Neural cell (in vitro differentiated cells): ENCODE results near the gene AASDH.

Experiments
- EP300 ChIP-seq: fragments of 450-650 bp; conservative IDR thresholded peaks from 2 replicates; pipeline ENCODE4 v1.6.1; 2014; ENCODE audit warnings: antibody characterized with exemption, mild to moderate bottlenecking, moderate library complexity; ENCODE audit not compliant: poor library complexity, severe bottlenecking
- EZH2 ChIP-seq: fragments of 200-600, 300-800 bp; shearing (Covaris generic), sonication (generic); IDR thresholded peaks from 2 replicates; pipeline ENCODE4 v1.6.1; 2014; ENCODE audit warnings: antibody characterized with exemption, low read length, borderline replicate concordance, mild to moderate bottlenecking; ENCODE audit not compliant: insufficient read depth, poor library complexity, severe bottlenecking
- MXI1 ChIP-seq: fragments of 450-650 bp; conservative IDR thresholded peaks from 2 replicates; pipeline ENCODE4 v1.6.1; 2014; ENCODE audit warnings: antibody characterized with exemption, mild to moderate bottlenecking; ENCODE audit not compliant: poor library complexity, severe bottlenecking
- POLR2AphosphoS5 ChIP-seq: IDR thresholded peaks from 2 replicates; pipeline ENCODE4 v1.6.1; 2012
- RAD21 ChIP-seq: fragments of 450-650 bp; conservative IDR thresholded peaks from 2 replicates; pipeline ENCODE4 v1.6.1; 2014; ENCODE audit warnings: antibody characterized with exemption, mild to moderate bottlenecking, moderate library complexity
- TAF1 ChIP-seq: IDR thresholded peaks from 2 replicates; pipeline ENCODE4 v1.6.1; 2012; ENCODE audit warnings: low read depth
- TF ChIP-seq, protein P1 (sequence below): fragments of 450-650 bp; IDR thresholded peaks from 2 replicates; pipeline ENCODE4 v1.5.1; 2014; ENCODE audit warnings: antibody characterized with exemption, mild to moderate bottlenecking, moderate library complexity; ENCODE audit not compliant: poor library complexity, severe bottlenecking
- TF ChIP-seq, protein P2 (sequence below): IDR thresholded peaks from 2 replicates; pipeline ENCODE4 v1.6.1; 2012; ENCODE audit warnings: borderline replicate concordance

DNA sequence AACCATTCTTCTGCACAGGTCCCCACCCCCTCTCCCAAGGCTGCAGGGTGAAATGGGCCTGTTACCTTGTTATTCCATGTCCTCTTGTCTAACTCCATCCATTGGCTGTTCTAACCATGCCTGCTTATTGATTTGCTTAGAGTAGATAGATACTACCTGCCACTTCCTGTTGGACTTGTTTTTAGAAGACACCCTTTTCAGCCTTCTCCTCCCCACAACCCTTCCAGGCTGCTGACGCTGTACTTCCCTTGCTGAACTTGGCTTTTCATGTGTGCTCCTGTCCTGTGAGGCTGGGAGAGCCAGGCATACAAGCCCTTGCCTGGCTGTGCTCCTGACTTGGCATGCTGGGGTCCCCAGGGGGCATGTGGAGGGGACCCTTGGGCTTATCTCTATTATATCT, 81.9 kb downstream of the AASDH start:
- no peak for TF ChIP-seq POLR2AphosphoS5
- TF ChIP-seq, protein P1, sequence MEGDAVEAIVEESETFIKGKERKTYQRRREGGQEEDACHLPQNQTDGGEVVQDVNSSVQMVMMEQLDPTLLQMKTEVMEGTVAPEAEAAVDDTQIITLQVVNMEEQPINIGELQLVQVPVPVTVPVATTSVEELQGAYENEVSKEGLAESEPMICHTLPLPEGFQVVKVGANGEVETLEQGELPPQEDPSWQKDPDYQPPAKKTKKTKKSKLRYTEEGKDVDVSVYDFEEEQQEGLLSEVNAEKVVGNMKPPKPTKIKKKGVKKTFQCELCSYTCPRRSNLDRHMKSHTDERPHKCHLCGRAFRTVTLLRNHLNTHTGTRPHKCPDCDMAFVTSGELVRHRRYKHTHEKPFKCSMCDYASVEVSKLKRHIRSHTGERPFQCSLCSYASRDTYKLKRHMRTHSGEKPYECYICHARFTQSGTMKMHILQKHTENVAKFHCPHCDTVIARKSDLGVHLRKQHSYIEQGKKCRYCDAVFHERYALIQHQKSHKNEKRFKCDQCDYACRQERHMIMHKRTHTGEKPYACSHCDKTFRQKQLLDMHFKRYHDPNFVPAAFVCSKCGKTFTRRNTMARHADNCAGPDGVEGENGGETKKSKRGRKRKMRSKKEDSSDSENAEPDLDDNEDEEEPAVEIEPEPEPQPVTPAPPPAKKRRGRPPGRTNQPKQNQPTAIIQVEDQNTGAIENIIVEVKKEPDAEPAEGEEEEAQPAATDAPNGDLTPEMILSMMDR = no peak
- no peak for TF ChIP-seq EP300
- no peak for TF ChIP-seq TAF1
- no peak for TF ChIP-seq EZH2
- TF ChIP-seq MXI1 = no peak
- TF ChIP-seq, protein P2, sequence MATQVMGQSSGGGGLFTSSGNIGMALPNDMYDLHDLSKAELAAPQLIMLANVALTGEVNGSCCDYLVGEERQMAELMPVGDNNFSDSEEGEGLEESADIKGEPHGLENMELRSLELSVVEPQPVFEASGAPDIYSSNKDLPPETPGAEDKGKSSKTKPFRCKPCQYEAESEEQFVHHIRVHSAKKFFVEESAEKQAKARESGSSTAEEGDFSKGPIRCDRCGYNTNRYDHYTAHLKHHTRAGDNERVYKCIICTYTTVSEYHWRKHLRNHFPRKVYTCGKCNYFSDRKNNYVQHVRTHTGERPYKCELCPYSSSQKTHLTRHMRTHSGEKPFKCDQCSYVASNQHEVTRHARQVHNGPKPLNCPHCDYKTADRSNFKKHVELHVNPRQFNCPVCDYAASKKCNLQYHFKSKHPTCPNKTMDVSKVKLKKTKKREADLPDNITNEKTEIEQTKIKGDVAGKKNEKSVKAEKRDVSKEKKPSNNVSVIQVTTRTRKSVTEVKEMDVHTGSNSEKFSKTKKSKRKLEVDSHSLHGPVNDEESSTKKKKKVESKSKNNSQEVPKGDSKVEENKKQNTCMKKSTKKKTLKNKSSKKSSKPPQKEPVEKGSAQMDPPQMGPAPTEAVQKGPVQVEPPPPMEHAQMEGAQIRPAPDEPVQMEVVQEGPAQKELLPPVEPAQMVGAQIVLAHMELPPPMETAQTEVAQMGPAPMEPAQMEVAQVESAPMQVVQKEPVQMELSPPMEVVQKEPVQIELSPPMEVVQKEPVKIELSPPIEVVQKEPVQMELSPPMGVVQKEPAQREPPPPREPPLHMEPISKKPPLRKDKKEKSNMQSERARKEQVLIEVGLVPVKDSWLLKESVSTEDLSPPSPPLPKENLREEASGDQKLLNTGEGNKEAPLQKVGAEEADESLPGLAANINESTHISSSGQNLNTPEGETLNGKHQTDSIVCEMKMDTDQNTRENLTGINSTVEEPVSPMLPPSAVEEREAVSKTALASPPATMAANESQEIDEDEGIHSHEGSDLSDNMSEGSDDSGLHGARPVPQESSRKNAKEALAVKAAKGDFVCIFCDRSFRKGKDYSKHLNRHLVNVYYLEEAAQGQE = no peak
- no peak for TF ChIP-seq RAD21
